NK-92 (cell line): Measurements from ENCODE around the gene NF1.
"Not testable (repeated sequence)": the region's sequence is repeated elsewhere in the genome, so short reads cannot be mapped to it uniquely, and the experiment has no call there.

Experiments
- DNase-seq: peaks from one replicate; lab custom pipeline; 2025; ENCODE audit not compliant: unreplicated experiment; lab: John Stamatoyannopoulos, UW

NF1 gene

DNA sequence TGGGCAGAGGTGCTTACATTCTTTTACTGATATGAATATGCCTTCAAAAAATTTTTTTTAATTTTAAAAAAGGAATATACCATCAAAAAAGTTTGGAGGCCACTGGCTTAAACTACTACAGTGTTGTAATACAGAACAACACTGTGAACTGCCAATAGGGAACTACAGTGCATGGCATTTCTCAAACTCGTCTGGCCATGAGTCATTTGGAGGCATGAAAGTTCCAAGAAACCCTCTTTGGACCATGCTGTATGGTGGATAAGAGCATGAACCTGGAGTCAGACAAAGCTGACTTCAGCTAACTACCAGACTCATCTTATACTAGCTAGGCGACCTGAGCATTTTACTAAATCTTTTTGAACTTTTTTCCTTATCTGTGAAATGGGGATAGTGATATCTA, 9.2 kb upstream of the NF1 start:
- DNase-seq: no peak

- no peak for DNase-seq
Measured at GRCh38 chr17:31089471-31089870, 5.3 kb upstream of the NF1 start.

DNA sequence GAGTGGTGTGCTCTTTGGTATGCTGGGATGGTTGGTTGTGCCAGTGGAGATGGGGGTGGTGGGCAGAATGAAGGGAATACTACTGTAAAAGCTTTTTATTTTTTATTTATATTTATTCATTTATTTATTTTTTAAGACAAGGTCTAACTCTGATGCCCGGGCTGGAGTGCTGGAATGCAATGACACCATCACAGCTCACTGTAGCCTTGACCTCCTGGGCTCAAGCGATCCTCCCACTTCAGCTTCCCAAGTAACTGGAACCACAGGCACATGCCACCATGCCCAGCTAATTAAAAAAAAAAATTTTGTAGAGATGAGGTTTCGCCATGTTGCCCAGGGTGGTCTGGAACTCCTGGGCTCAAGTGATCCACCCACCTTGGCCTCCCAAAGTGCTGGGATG, 4.1 kb upstream of the NF1 start:
- not testable (repeated sequence) for DNase-seq

DNA sequence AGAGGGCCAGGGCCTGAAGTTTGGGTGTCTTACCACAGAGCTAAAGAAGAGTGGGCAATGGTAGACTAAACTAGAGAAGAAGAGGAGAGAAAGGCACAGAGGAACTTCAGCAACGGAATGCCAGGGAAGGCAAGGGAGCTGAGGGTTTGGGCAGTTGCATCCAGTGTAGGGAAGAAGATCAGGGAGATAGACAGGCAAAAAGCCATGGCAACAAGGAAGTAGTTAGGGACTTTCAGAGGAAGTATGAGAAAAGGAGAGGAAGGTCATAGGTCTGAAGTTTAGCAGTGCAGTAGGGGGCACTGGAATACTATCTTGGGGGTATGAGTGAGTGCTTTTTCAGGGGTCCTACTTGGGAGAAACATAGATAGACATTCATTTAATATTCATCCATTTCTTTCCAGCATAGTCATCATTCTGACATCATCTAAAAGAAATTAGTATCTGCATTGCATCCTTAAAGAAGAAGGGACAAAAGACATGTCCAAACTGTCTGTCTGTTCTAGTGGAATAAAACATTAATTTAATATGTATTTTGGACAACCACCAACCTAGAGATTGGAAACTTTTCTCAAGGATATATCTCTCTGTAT, 2.2 kb upstream of the NF1 start:
- DNase-seq: no peak

DNA sequence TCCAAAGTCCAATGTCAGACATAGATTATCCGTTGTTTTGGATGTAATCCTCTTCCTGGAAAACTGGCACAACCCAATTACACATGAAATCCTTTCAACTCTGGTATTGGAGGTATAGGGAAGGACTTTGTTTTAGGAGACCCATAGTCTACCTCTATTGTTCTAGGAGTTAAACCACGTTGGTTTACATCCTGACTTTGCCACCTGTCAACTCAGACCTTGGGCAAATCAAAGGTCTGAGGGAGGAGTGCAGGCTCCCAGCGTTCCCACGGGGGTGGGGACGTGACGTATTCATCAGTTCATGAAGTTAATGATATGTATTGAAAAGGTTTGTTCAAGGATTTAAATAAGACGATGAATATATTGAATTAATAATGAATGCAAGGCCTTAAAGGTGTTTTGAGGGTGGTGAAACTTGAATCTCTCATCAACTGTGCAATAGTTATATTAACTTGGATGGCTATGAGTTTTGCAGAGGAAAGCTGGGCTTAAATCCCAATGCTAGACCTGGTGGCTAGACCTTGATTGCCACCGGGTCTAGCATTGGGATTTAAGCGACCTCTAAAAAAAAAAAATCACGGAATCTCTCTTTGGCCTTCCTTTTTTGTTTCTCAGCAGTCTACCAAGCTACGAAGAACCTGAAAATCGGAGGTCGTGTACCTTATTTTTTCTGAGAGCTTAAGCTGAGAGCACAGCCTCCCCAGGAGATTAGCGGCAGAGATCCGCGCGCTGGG, 744 bp upstream of the NF1 start:
- no peak for DNase-seq

GRCh38 chr17:31095236-31096105, 694 bp downstream of the NF1 start:
- DNase-seq: no peak

- DNase-seq: no peak
Measured at GRCh38 chr17:31096106-31096436, 1.3 kb downstream of the NF1 start.

- no peak for DNase-seq
Measured at GRCh38 chr17:31099016-31099415, 4.2 kb downstream of the NF1 start.

GRCh38 chr17:31100840-31101459, 6.2 kb downstream of the NF1 start:
- DNase-seq: no peak

DNA sequence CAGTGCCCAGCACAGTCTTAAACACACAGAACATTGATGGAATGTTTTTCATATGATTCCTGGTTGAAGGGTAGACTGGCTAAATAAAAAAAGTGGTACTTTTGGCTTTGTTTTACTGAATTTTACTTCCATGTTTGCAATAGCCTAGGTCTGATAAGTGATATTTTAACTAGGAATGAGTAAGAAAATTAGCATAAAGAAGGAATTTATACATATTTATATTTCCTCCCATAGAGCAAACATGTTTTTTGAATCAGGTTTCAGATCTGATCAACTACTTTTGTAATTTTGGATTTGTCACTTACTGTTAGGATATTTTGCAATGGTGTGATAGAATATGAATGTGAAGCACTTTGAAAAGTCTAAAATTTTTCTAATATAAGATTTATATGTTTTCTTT, 7.2 kb downstream of the NF1 start:
- DNase-seq: no peak

DNA sequence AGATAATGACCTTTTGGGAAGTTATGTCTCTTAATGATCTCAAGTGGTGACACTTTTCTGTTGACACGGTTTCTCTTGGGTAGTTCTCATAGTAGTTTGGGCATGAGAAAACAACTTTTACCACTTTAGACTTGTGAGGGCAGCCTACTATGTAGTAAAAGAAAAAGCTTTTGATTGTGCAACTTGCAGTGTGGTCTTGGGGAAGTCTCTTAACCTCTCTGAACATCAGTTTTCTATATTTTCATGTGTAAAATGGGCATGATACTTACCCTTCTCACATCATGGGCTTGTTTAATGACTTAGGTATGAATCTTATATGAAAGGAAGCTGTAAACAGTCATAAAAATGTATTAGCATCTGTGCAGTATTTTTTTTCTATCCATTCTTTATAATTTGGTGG, 11.2 kb downstream of the NF1 start:
- DNase-seq: no peak

GRCh38 chr17:31111183-31111582, 16.4 kb downstream of the NF1 start:
- no peak for DNase-seq

GRCh38 chr17:31112001-31112661, 17.4 kb downstream of the NF1 start:
- DNase-seq: no peak

- DNase-seq: not testable (repeated sequence)
Measured at GRCh38 chr17:31113368-31113767, 18.6 kb downstream of the NF1 start.

DNA sequence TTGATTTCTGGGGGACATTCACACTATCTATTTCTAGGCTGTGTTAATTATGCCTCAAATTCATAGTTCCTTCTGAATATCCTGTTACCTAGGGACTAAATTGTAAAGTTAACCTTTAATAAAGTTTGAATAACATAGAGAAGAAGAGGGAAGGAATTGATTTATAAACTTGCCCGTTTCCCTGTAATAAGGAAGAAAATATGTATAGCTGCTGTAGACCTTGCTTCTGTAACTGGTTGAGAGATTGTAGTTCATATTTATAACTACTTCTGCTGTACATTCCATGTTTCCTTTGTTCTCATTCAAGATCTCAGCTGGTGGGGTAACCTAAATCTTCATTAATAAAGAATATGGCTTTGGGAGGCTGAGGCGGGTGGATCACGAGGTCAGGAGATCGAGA, 19.2 kb downstream of the NF1 start:
- DNase-seq: no peak

DNA sequence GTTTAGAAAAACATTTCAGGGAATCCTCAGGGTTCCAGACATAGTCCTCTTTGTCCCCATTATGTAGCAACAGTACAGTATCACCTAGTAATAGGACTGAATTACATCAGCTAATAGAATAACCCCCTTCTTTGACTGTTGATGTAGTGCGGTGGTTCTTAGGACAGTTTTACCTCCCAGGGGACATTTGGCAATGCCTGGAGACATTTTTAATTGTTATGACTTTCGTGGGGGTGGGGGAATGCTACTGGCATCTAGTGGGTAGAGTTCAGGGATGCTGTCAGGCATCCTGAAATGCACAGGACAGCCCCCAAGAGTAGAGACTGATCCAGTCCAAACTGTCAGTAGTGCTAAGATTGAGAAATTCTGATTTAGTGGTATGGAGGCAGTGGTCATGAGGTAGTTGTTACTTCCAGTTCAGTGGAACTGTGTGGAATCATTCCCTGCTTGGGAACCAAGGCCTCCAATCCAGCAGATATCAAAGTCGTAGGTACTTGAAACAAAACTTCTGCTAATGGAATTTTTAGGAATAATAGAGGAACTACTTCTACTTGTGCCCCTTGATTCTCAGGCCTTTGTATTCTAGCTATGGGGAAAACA, 20.3 kb downstream of the NF1 start:
- no peak for DNase-seq

DNA sequence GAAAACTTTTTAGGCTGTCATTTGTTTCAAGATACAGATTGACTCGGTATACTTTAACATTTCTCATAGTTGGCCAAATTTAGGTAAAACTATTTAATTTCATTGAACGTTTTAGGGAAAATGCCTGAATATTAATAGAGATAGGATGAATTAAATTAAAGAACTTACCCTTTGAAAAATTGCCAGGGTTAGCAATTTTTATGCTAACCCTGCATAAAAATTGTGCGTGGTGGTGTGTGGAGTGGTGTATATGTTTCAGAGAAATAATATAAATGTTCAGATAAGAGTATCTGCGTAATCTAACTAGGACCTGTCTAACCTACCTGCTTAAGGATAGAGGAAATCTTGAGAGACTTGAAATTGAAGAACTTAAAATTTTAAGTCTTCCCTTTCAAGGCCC, 21.4 kb downstream of the NF1 start:
- DNase-seq: no peak

DNA sequence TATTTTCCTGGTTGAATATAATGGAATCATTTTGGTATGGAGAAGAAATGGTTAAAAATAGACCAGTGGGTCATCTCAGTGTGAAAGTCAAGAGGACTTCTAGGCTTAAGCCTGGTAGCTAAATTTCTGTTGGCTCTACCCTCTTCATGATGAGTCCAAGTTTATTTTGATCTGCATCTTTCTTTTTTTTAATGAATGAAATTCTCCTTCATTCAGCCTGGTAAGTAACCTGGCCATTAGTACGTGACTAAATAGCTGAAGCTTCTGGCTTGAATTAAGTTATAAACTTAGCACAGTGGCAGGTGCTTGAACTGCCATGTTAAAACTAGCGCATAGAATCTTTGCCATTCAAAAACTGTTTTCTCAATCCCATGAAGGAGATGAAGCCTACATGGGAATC, 28.0 kb downstream of the NF1 start:
- no peak for DNase-seq

DNA sequence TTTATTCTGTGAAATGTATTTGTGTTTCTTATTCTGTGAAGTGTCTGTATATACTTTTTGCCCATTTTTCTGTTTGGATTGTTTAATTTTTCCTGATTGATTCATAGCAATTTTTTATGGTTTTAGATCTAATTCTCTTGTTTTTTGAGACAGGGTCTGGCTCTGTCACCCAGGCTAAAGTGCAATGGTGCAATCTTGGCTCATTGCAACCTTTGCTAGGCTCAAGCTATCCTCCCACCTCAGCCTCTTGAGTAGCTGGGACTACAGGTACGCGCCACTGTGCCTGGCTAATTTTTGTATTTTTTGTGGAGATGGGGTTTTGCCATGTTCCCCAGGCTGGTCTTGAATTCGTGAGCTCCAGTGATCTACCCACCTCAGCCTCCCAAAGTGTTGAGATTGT, 31.5 kb downstream of the NF1 start:
- no peak for DNase-seq

GRCh38 chr17:31128241-31128640, 33.5 kb downstream of the NF1 start:
- no peak for DNase-seq
